ENCODE measurements around the gene CSNK2A1. TPM values are rescaled to one million over a fixed set of nuclear protein-coding genes. Genes with fewer than 3 reads are reported as not detected.

Gene CSNK2A1
- total RNA-seq, 1 donor from 2014 or later = 228 TPM

- Histone ChIP-seq H3K36me3 (ENCODE audit: control insufficient read depth, insufficient read depth, low read length) (peaks cover 3% of the 10 kb centered on the region), H3K27me3 (ENCODE audit: control insufficient read depth, insufficient read depth, low read length) (no peaks in the 10 kb centered on the region), H3K4me3 (ENCODE audit: low read depth, low read length) (no peak overlapping the region)
- no peak for DNase-seq (ENCODE audit: low read depth)
- TF ChIP-seq CTCF (IDR thresholded peaks at IDR 0.05; ENCODE audit: insufficient read depth, low read length, poor library complexity, severe bottlenecking) = no peak
These were observed 108.8 kb downstream of the CSNK2A1 start for GRCh38 chr20:434661-435419.

- Histone ChIP-seq H3K27me3 (ENCODE audit: control insufficient read depth, insufficient read depth, low read length) (no peaks in the 10 kb centered on the region), H3K36me3 (ENCODE audit: control insufficient read depth, insufficient read depth, low read length) (peaks cover 6% of the 10 kb centered on the region), H3K4me3 (ENCODE audit: low read depth, low read length) (no peak overlapping the region)
- no peak for DNase-seq (ENCODE audit: low read depth)
- TF ChIP-seq CTCF (IDR thresholded peaks at IDR 0.05; ENCODE audit: insufficient read depth, low read length, poor library complexity, severe bottlenecking) = no peak
These were observed 109.4 kb downstream of the CSNK2A1 start for GRCh38 chr20:434221-434620.

GRCh38 chr20:433300-433975, 110.2 kb downstream of the CSNK2A1 start:
- H3K36me3 ChIP-seq (ENCODE audit: control insufficient read depth, insufficient read depth, low read length) = peaks cover 6% of the 10 kb centered on the region
- H3K4me3 ChIP-seq (ENCODE audit: low read depth, low read length) = no peak overlapping the region
- DNase-seq (ENCODE audit: low read depth) = peak; percentile 23
- H3K27me3 ChIP-seq (ENCODE audit: control insufficient read depth, insufficient read depth, low read length) = no peaks in the 10 kb centered on the region
- no peak for TF ChIP-seq CTCF (IDR thresholded peaks at IDR 0.05; ENCODE audit: insufficient read depth, low read length, poor library complexity, severe bottlenecking)

GRCh38 chr20:432677-433299, 110.8 kb downstream of the CSNK2A1 start:
- Histone ChIP-seq H3K36me3 (ENCODE audit: control insufficient read depth, insufficient read depth, low read length) (peaks cover 3% of the 10 kb centered on the region), H3K27me3 (ENCODE audit: control insufficient read depth, insufficient read depth, low read length) (no peaks in the 10 kb centered on the region), H3K4me3 (ENCODE audit: low read depth, low read length) (no peak overlapping the region)
- no peak for DNase-seq (ENCODE audit: low read depth)
- no peak for TF ChIP-seq CTCF (IDR thresholded peaks at IDR 0.05; ENCODE audit: insufficient read depth, low read length, poor library complexity, severe bottlenecking)

DNA sequence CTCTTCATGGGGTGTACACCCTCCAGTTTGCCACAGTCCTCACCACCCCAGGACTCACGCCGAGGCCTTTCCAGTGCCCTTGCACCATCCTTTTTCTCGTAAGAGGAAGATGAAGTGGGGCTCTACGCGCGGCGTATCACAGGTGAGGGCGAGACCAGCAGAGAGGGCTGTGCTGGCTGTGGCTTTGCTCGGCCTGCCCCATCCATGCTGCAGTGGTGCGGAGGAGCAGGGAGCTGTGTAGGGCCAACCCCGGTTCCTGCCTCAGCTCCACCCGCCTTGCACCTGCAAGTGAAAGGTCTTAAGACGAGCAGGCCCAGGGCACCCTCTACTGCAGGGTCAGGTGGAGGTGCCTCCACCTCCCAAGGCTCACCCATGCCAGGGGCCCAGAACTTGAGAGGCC, 111.4 kb downstream of the CSNK2A1 start:
- DNase-seq (ENCODE audit: low read depth) = no peak
- Histone ChIP-seq H3K36me3 (ENCODE audit: control insufficient read depth, insufficient read depth, low read length) (peaks cover 3% of the 10 kb centered on the region), H3K27me3 (ENCODE audit: control insufficient read depth, insufficient read depth, low read length) (no peaks in the 10 kb centered on the region), H3K4me3 (ENCODE audit: low read depth, low read length) (no peak overlapping the region)
- TF ChIP-seq CTCF (IDR thresholded peaks at IDR 0.05; ENCODE audit: insufficient read depth, low read length, poor library complexity, severe bottlenecking) = no peak

Measured in kidney epithelial cell (primary cell).